ENCODE data around the gene PGA5.

PGA5 gene

DNA sequence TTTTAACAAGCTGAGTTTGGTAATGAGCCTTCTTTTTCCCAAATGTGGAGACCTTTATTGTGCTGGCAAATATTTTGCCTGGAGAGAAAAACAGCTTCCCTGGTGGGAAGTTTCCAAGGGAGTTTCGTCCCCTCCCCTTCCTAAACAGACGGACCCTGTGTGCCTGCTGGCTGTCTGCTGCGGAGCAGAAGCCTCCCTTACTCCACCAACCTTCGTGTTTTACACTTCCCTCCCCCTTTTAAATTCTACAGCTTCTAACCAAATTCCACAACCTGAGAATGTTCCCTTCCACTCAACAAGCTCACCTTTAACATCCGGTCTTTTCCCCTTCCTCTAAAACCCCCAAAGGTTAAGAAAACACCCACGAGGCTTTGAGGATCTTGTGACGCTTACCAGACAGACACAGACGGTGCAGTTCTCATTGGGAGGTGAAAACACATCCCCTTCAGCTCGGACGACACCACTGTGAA is 37.1 kb downstream of the PGA5 start (continued):
- TF ChIP-seq, protein P1, sequence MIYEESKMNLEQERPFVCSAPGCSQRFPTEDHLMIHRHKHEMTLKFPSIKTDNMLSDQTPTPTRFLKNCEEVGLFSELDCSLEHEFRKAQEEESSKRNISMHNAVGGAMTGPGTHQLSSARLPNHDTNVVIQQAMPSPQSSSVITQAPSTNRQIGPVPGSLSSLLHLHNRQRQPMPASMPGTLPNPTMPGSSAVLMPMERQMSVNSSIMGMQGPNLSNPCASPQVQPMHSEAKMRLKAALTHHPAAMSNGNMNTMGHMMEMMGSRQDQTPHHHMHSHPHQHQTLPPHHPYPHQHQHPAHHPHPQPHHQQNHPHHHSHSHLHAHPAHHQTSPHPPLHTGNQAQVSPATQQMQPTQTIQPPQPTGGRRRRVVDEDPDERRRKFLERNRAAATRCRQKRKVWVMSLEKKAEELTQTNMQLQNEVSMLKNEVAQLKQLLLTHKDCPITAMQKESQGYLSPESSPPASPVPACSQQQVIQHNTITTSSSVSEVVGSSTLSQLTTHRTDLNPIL (CRISPR knock-in tag; IDR thresholded peaks at IDR 0.05; ENCODE audit: low read depth): no peak

DNA sequence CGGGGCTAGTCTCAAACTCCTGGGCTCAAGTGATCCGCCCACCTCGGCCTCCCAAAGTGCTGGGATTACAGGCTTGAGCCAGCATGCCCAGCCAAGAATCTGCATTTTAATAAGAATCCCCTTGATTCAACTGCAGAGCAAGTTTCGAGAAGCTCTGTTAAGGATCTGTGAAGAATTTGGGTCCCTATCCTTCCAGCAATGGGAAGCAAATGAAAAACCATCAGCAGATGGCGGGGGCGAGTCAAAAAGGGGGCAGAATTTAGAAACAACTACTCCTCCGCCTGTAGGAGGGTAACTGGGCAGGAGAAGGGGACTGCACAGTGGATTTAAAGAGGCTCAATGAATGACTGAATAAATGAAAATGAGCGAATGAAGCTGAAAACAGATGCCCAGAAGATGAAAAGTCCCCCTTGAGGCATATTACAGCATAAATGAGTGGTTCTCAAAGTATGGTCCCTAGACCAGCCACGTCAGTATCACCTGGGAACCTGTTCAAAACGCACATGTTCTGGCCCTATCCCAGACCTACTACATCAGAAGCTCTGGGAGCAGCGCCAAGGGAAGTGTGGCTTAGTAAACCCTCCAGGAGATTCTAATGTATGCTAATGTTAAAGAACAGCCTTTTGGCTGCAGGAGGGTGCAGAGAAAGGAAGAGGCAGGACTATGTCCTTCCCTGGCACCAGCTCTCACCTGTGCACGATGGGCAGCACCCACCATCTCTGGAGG is 39.1 kb downstream of the PGA5 start:
- ATAC-seq: no peak
- TF ChIP-seq, protein P2, sequence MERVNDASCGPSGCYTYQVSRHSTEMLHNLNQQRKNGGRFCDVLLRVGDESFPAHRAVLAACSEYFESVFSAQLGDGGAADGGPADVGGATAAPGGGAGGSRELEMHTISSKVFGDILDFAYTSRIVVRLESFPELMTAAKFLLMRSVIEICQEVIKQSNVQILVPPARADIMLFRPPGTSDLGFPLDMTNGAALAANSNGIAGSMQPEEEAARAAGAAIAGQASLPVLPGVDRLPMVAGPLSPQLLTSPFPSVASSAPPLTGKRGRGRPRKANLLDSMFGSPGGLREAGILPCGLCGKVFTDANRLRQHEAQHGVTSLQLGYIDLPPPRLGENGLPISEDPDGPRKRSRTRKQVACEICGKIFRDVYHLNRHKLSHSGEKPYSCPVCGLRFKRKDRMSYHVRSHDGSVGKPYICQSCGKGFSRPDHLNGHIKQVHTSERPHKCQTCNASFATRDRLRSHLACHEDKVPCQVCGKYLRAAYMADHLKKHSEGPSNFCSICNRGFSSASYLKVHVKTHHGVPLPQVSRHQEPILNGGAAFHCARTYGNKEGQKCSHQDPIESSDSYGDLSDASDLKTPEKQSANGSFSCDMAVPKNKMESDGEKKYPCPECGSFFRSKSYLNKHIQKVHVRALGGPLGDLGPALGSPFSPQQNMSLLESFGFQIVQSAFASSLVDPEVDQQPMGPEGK (CRISPR knock-in tag; IDR thresholded peaks at IDR 0.05; ENCODE audit: borderline replicate concordance): no peak
- TF ChIP-seq ZNF8 (CRISPR knock-in tag; IDR thresholded peaks at IDR 0.05) (no peak), ESRRG (CRISPR knock-in tag; IDR thresholded peaks at IDR 0.05) (no peak), CSDC2 (CRISPR knock-in tag; IDR thresholded peaks at IDR 0.05) (no peak), TOX (CRISPR knock-in tag; IDR thresholded peaks at IDR 0.05; ENCODE audit: borderline replicate concordance) (no peak), RARB (CRISPR knock-in tag; IDR thresholded peaks at IDR 0.05) (no peak), GLIS3 (CRISPR knock-in tag; IDR thresholded peaks at IDR 0.05) (no peak), ZFP3 (CRISPR knock-in tag; IDR thresholded peaks at IDR 0.05) (no peak), ISL1 (CRISPR knock-in tag; IDR thresholded peaks at IDR 0.05) (no peak), SNAI2 (CRISPR knock-in tag; IDR thresholded peaks at IDR 0.05) (no peak)
- TF ChIP-seq, protein P3, sequence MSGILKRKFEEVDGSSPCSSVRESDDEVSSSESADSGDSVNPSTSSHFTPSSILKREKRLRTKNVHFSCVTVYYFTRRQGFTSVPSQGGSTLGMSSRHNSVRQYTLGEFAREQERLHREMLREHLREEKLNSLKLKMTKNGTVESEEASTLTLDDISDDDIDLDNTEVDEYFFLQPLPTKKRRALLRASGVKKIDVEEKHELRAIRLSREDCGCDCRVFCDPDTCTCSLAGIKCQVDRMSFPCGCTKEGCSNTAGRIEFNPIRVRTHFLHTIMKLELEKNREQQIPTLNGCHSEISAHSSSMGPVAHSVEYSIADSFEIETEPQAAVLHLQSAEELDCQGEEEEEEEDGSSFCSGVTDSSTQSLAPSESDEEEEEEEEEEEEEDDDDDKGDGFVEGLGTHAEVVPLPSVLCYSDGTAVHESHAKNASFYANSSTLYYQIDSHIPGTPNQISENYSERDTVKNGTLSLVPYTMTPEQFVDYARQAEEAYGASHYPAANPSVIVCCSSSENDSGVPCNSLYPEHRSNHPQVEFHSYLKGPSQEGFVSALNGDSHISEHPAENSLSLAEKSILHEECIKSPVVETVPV (CRISPR knock-in tag; IDR thresholded peaks at IDR 0.05): no peak
- TF ChIP-seq, protein P1 (CRISPR knock-in tag; IDR thresholded peaks at IDR 0.05; ENCODE audit: low read depth): no peak

DNA sequence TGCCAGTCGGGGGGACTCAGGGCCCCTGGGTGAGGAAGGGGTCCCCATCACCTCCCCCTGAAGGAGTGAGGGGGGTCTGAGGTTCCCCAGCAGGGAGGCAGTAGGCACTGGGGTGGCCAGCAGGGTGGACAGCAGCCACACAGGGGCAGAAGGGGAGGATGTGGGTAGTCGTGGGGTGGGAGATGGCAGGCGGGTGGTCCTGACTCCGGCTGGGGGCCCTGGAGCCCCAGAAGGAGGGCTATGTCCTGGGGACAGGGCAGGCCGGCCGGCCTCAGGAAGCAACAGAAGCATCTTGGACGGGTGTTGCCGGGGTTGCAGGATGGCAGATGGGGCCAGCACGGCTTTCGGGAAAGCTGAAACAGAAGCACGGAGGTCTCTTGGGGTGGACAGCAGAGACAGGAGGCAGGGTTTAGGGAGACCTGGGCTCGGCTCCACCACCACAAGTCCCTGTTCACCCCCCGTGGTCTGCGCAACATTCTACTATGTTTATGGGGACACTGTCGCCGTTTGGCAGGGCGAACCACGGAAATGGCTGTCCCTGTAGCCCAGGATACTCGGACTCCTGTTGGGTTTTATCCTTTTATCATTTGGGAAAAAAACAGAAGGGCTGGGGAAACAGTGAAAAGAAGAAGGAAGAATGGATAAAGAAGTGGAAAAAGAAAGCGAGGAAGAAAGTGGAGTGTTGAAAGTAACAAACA is 40.1 kb downstream of the PGA5 start:
- TF ChIP-seq ESRRG (CRISPR knock-in tag; IDR thresholded peaks at IDR 0.05) (no peak), BACH2 (CRISPR knock-in tag; IDR thresholded peaks at IDR 0.05; ENCODE audit: borderline replicate concordance) (no peak), GLIS3 (CRISPR knock-in tag; IDR thresholded peaks at IDR 0.05) (no peak), ZNF8 (CRISPR knock-in tag; IDR thresholded peaks at IDR 0.05) (no peak), CSDC2 (CRISPR knock-in tag; IDR thresholded peaks at IDR 0.05) (no peak), ISL1 (CRISPR knock-in tag; IDR thresholded peaks at IDR 0.05) (no peak), TOX (CRISPR knock-in tag; IDR thresholded peaks at IDR 0.05; ENCODE audit: borderline replicate concordance) (no peak), ZFP3 (CRISPR knock-in tag; IDR thresholded peaks at IDR 0.05) (no peak), ZFP30 (CRISPR knock-in tag; IDR thresholded peaks at IDR 0.05) (no peak), SNAI2 (CRISPR knock-in tag; IDR thresholded peaks at IDR 0.05) (no peak)
- TF ChIP-seq, protein P3 (CRISPR knock-in tag; IDR thresholded peaks at IDR 0.05): no peak
- TF ChIP-seq, protein P2 (CRISPR knock-in tag; IDR thresholded peaks at IDR 0.05; ENCODE audit: borderline replicate concordance): no peak
- TF ChIP-seq, protein P1 (CRISPR knock-in tag; IDR thresholded peaks at IDR 0.05; ENCODE audit: low read depth): no peak
- TF ChIP-seq, protein P4, sequence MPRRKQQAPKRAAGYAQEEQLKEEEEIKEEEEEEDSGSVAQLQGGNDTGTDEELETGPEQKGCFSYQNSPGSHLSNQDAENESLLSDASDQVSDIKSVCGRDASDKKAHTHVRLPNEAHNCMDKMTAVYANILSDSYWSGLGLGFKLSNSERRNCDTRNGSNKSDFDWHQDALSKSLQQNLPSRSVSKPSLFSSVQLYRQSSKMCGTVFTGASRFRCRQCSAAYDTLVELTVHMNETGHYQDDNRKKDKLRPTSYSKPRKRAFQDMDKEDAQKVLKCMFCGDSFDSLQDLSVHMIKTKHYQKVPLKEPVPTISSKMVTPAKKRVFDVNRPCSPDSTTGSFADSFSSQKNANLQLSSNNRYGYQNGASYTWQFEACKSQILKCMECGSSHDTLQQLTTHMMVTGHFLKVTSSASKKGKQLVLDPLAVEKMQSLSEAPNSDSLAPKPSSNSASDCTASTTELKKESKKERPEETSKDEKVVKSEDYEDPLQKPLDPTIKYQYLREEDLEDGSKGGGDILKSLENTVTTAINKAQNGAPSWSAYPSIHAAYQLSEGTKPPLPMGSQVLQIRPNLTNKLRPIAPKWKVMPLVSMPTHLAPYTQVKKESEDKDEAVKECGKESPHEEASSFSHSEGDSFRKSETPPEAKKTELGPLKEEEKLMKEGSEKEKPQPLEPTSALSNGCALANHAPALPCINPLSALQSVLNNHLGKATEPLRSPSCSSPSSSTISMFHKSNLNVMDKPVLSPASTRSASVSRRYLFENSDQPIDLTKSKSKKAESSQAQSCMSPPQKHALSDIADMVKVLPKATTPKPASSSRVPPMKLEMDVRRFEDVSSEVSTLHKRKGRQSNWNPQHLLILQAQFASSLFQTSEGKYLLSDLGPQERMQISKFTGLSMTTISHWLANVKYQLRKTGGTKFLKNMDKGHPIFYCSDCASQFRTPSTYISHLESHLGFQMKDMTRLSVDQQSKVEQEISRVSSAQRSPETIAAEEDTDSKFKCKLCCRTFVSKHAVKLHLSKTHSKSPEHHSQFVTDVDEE (CRISPR knock-in tag; IDR thresholded peaks at IDR 0.05): no peak
- no peak for ATAC-seq
